H9 (cell line): ENCODE results near the gene CDADC1. TPM values are rescaled to one million over a fixed set of nuclear protein-coding genes. Genes with fewer than 3 reads are reported as not detected.

ENCODE experiments used
- DNase-seq: peaks from one replicate; pipeline ENCODE4 v3.0.0-alpha.2; 2017
- H2AFZ ChIP-seq: one replicate; pipeline ENCODE4 v1.6.1; 2013; ENCODE audit warnings: mild to moderate bottlenecking, low read length, control low read depth, moderate library complexity
- H2AK5ac ChIP-seq: 2 replicates; pipeline ENCODE4 v1.6.1; 2013; ENCODE audit warnings: low read length, control low read depth, mixed read lengths; ENCODE audit not compliant: insufficient read length
- H2BK120ac ChIP-seq: one replicate; pipeline ENCODE4 v1.6.1; 2013; ENCODE audit warnings: low read depth, mild to moderate bottlenecking, low read length, control low read depth, inconsistent platforms; ENCODE audit not compliant: poor library complexity, severe bottlenecking
- H2BK12ac ChIP-seq: 2 replicates; pipeline ENCODE4 v1.6.1; 2013; ENCODE audit warnings: low read length, control low read depth, mixed read lengths, low read depth; ENCODE audit not compliant: insufficient read length
- H2BK15ac ChIP-seq: 2 replicates; pipeline ENCODE4 v1.6.1; 2013; ENCODE audit warnings: low read depth, low read length, control low read depth
- H2BK20ac ChIP-seq: one replicate; pipeline ENCODE4 v1.6.1; 2013; ENCODE audit warnings: low read depth, mild to moderate bottlenecking, low read length, control low read depth, inconsistent platforms; ENCODE audit not compliant: poor library complexity, severe bottlenecking
- H2BK5ac ChIP-seq: 2 replicates; pipeline ENCODE4 v1.6.1; 2013; ENCODE audit warnings: low read length, control low read depth, mixed read lengths; ENCODE audit not compliant: insufficient read length
- H3K14ac ChIP-seq: 2 replicates; pipeline ENCODE4 v1.6.1; 2013; ENCODE audit warnings: low read length, control low read depth; ENCODE audit not compliant: insufficient read depth
- H3K18ac ChIP-seq: 2 replicates; pipeline ENCODE4 v1.6.1; 2013; ENCODE audit warnings: low read depth, mild to moderate bottlenecking, mixed read lengths, low read length, control low read depth; ENCODE audit not compliant: insufficient read length
- H3K23ac ChIP-seq: 2 replicates; pipeline ENCODE4 v1.6.1; 2013; ENCODE audit warnings: low read length, control low read depth, mixed read lengths, low read depth; ENCODE audit not compliant: insufficient read length
- H3K23me2 ChIP-seq: 2 replicates; pipeline ENCODE4 v1.6.1; 2013; ENCODE audit warnings: low read depth, mild to moderate bottlenecking, mixed read lengths, low read length, control low read depth; ENCODE audit not compliant: insufficient read length, poor library complexity, severe bottlenecking
- H3K27ac ChIP-seq: 2 replicates; pipeline ENCODE4 v1.5.1; 2013; ENCODE audit warnings: low read length, control low read depth, mixed read lengths, low read depth; ENCODE audit not compliant: insufficient read length
- H3K27me3 ChIP-seq: 2 replicates; pipeline ENCODE4 v1.6.1; 2013; ENCODE audit warnings: low read length, control low read depth, inconsistent platforms; ENCODE audit not compliant: insufficient read depth
- H3K4ac ChIP-seq: 2 replicates; pipeline ENCODE4 v1.6.1; 2013; ENCODE audit warnings: low read depth, mild to moderate bottlenecking, control low read depth, inconsistent platforms, low read length, moderate library complexity
- H3K4me1 ChIP-seq: 2 replicates; pipeline ENCODE4 v1.6.1; 2013; ENCODE audit warnings: low read length, control low read depth, inconsistent platforms; ENCODE audit not compliant: insufficient read depth
- H3K4me2 ChIP-seq: 2 replicates; pipeline ENCODE4 v1.6.1; 2013; ENCODE audit warnings: low read length, control low read depth, mixed read lengths; ENCODE audit not compliant: insufficient read length, insufficient read depth
- H3K56ac ChIP-seq: 2 replicates; pipeline ENCODE4 v1.6.1; 2013; ENCODE audit warnings: low read depth, mild to moderate bottlenecking, mixed read lengths, low read length, control low read depth; ENCODE audit not compliant: insufficient read length
- H3K79me1 ChIP-seq: 2 replicates; pipeline ENCODE4 v1.6.1; 2013; ENCODE audit warnings: low read depth, mild to moderate bottlenecking, moderate library complexity, low read length, control low read depth, inconsistent platforms; ENCODE audit not compliant: insufficient read depth, poor library complexity, severe bottlenecking
- H3K79me2 ChIP-seq: 2 replicates; pipeline ENCODE4 v1.6.1; 2013; ENCODE audit warnings: low read length, control low read depth, inconsistent platforms; ENCODE audit not compliant: insufficient read depth
- H3K9ac ChIP-seq: 2 replicates; pipeline ENCODE4 v1.6.1; 2013; ENCODE audit warnings: low read length, control low read depth, mixed read lengths; ENCODE audit not compliant: insufficient read length; ENCODE audit errors: extremely low read depth
- H3K9me3 ChIP-seq: one replicate; pipeline ENCODE4 v1.6.1; 2013; ENCODE audit warnings: low read depth, low read length, inconsistent platforms; ENCODE audit not compliant: control insufficient read depth
- H3T11ph ChIP-seq: one replicate; pipeline ENCODE4 v1.6.1; 2013; ENCODE audit warnings: mild to moderate bottlenecking, low read length, control low read depth, inconsistent platforms
- H4K20me1 ChIP-seq: one replicate; pipeline ENCODE4 v1.6.1; 2013; ENCODE audit not compliant: control insufficient read depth, insufficient read length, insufficient read depth
- H4K5ac ChIP-seq: 2 replicates; pipeline ENCODE4 v1.6.1; 2013; ENCODE audit warnings: low read depth, mild to moderate bottlenecking, mixed read lengths, low read length, control low read depth; ENCODE audit not compliant: insufficient read length
- H4K8ac ChIP-seq: replicated peaks from 2 replicates; pipeline ENCODE4 v1.6.1; 2013; ENCODE audit warnings: low read length, control low read depth, mixed read lengths, low read depth; ENCODE audit not compliant: insufficient read length
- H4K91ac ChIP-seq: 2 replicates; pipeline ENCODE4 v1.6.1; 2013; ENCODE audit warnings: low read depth, mild to moderate bottlenecking, moderate library complexity, mixed read lengths, low read length, control low read depth; ENCODE audit not compliant: insufficient read length
- H3K27ac Mint-ChIP-seq, 3 experiments: 2 replicates in 2 of 3; 3 replicates in 1 of 3; pipeline ENCODE4 v1.8.0; 2020 to 2021; ENCODE audit warnings: mixed read lengths in 3 of 3, mild to moderate bottlenecking in 1 of 3, moderate library complexity in 1 of 3
- H3K27me3 Mint-ChIP-seq: 2 replicates; pipeline ENCODE4 v1.8.0; 2021; ENCODE audit warnings: low read depth, mild to moderate bottlenecking, moderate library complexity, mixed read lengths
- H3K36me3 Mint-ChIP-seq, 3 experiments: 2 replicates in 2 of 3; 3 replicates in 1 of 3; pipeline ENCODE4 v1.8.0; 2020 to 2021; ENCODE audit warnings: low read depth in 3 of 3, mixed read lengths in 3 of 3; ENCODE audit not compliant: insufficient read depth in 1 of 3
- H3K4me1 Mint-ChIP-seq, 2 experiments: 2 replicates each; pipeline ENCODE4 v1.8.0; 2020; ENCODE audit warnings: mixed read lengths in 2 of 2
- H3K4me3 Mint-ChIP-seq, 2 experiments: 2 replicates in 1 of 2; 3 replicates in 1 of 2; pipeline ENCODE4 v1.8.0; 2020 to 2021; ENCODE audit warnings: mild to moderate bottlenecking in 2 of 2, mixed read lengths in 2 of 2, moderate library complexity in 1 of 2
- H3K9me3 Mint-ChIP-seq, 2 experiments: 2 replicates in 1 of 2; 3 replicates in 1 of 2; pipeline ENCODE4 v1.8.0; 2020; ENCODE audit warnings: mild to moderate bottlenecking in 2 of 2, mixed read lengths in 2 of 2, moderate library complexity in 1 of 2
- CTCF ChIP-seq: fragments of 200-600 bp; sonication (generic); conservative IDR thresholded peaks from 3 replicates; pipeline ENCODE4 v1.8.0; 2021; ENCODE audit warnings: antibody characterized with exemption, mild to moderate bottlenecking
- WGBS: extraction: QIAGEN DNeasy Blood & Tissue Kit; methylation state at CpG from one replicate; pipeline ENCODE4 v1.1.7; 2013; ENCODE audit warnings: missing lambda C conversion rate, low lambda C conversion rate, mixed read lengths; ENCODE audit not compliant: insufficient read length; ENCODE audit errors: extremely low coverage; 5-methylcytosine and 5-hydroxymethylcytosine counted together
- long read RNA-seq: library from polyadenylated mRNA; unstranded; transcript quantifications from one replicate; pipeline ENCODE4 v2.0.0, GENCODE V29; 2020
- total RNA-seq: library from RNA; stranded (reverse); gene quantifications from 2 replicates; pipeline ENCODE4 v1.2.1, GENCODE V29; 2021

Gene CDADC1
- total RNA-seq = 3.9 and 4.9 TPM in 2 replicates
- long read RNA-seq, partial matches to known transcripts = 4 of 7 reads
- long read RNA-seq, other reads (novel, unspliced or antisense) = 3 of 7 reads

GRCh38 chr13:49247643-49248621 lies at the start of gene CDADC1:
Gene CDADC1 (plus strand): TSS chr13:49247925. CDS start chr13:49248038, 113 bp downstream.
- H3K23me2 ChIP-seq = peaks cover 9% of the 10 kb centered on the region
- Mint-ChIP-seq H3K27ac (peak within 1 kb of the TSS; percentile 96 to 98 (median 97); a peak in 6 of 7 replicates), H3K4me1 (peaks cover 13 to 14% of the 10 kb centered on the region in 2 experiments), H3K36me3 (no peaks in the 10 kb centered on the region), H3K9me3 (no peaks in the 10 kb centered on the region; a peak in 1 of 5 replicates), H3K27me3 (no peaks in the 10 kb centered on the region; the same call in 1 of the 2 replicates), H3K4me3 (peak within 1 kb of the TSS; percentile 91 to 98)
- H3K4me1 ChIP-seq = no peaks in the 10 kb centered on the region
- H4K8ac ChIP-seq = no peak within 1 kb of the TSS
- no peak within 1 kb of the TSS for H2BK20ac ChIP-seq
- peak; percentile 99 for DNase-seq
- no peak within 1 kb of the TSS for H2BK5ac ChIP-seq
- H2BK15ac ChIP-seq = no peak within 1 kb of the TSS
- WGBS = no CpG with 5 or more reads among the region's 56 CpGs
- no peaks in the 10 kb centered on the region for H3K9me3 ChIP-seq
- H3K79me2 ChIP-seq = no peaks in the 10 kb centered on the region
- H4K5ac ChIP-seq = no peak within 1 kb of the TSS
- peak within 1 kb of the TSS; percentile 63 for H2AFZ ChIP-seq
- peak within 1 kb of the TSS; percentile 54 for H3K9ac ChIP-seq
- no peak within 1 kb of the TSS for H3K4ac ChIP-seq
- no peak for TF ChIP-seq CTCF
- no peak within 1 kb of the TSS for H2BK12ac ChIP-seq
- no peak within 1 kb of the TSS for H3K56ac ChIP-seq
- no peaks in the 10 kb centered on the region for H3K79me1 ChIP-seq
- no peaks in the 10 kb centered on the region for H3K27me3 ChIP-seq
- H3K14ac ChIP-seq = no peak within 1 kb of the TSS; the same call in 1 of the 2 replicates
- H4K91ac ChIP-seq = no peak within 1 kb of the TSS
- no peak within 1 kb of the TSS for H2AK5ac ChIP-seq
- no peak within 1 kb of the TSS for H3K23ac ChIP-seq
- H3K18ac ChIP-seq = no peak within 1 kb of the TSS
- no peaks in the 10 kb centered on the region for H4K20me1 ChIP-seq
- H3T11ph ChIP-seq = no peak within 1 kb of the TSS
- no peak within 1 kb of the TSS for H2BK120ac ChIP-seq
- H3K4me2 ChIP-seq = peak within 1 kb of the TSS; percentile 96
- no peak within 1 kb of the TSS for H3K27ac ChIP-seq
